Panc1 (cell line): ENCODE results near the gene UBAC2. TPM values are rescaled to one million over a fixed set of nuclear protein-coding genes. Genes with fewer than 3 reads are reported as not detected.

Source experiments
- microRNA-seq: library from miRNA; unstranded; fragments of <30 nt; microRNA quantifications from one replicate; pipeline ENCODE4 v1.1.0, GENCODE V29; 2020; ENCODE audit not compliant: unreplicated experiment
- total RNA-seq: library from RNA; stranded (reverse); gene quantifications from one replicate; pipeline ENCODE4 v1.2.1, GENCODE V29; 2021; ENCODE audit not compliant: unreplicated experiment

Gene UBAC2
- total RNA-seq, 1 experiment from 2014 or later: 40.8 TPM

Small RNAs within 50 kb of the gene (microRNA-seq; reads per million reads assigned to microRNA genes)
- not detected for gene MIR623

Other genes starting within 250 kb of the UBAC2 start
- 30.5 TPM for gene DOCK9, start 222.8 kb upstream of the UBAC2 start, total RNA-seq
- not detected for gene GPR18, start 57.5 kb downstream of the UBAC2 start, total RNA-seq
- 0.15 TPM for gene GPR183, start 106.5 kb downstream of the UBAC2 start, total RNA-seq